HG03565 (cell line): Measurements from ENCODE around the gene CHERP.
"Not testable (repeated sequence)": the region's sequence is repeated elsewhere in the genome, so short reads cannot be mapped to it uniquely, and the experiment has no call there.

Experiments
- ATAC-seq: cut with Tn5 transposase; IDR thresholded peaks from one replicate; pipeline ENCODE4 v1.9.1; 2021; ENCODE audit warnings: mild to moderate bottlenecking, moderate library complexity; ENCODE audit not compliant: unreplicated experiment

CHERP gene

DNA sequence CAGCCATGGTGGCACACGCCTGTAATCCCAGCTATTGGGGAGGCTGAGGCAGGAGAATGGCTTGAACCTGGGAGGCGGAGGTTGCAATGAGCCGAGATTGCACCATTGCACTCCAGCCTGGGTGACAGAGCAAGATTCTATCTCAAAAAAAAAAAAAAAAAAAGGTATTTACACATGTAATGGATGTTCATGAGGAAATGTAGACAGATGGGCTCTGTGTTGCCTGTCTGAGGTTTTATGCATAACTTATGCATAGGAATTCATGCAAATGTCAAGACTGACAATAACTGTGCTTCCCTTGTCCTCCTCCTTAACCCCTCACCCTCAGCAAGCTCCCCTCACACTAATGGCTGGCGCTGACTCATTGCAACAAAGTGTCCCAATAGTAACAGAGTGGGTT is 55.8 kb downstream of the CHERP start:
- not testable (repeated sequence) for ATAC-seq

DNA sequence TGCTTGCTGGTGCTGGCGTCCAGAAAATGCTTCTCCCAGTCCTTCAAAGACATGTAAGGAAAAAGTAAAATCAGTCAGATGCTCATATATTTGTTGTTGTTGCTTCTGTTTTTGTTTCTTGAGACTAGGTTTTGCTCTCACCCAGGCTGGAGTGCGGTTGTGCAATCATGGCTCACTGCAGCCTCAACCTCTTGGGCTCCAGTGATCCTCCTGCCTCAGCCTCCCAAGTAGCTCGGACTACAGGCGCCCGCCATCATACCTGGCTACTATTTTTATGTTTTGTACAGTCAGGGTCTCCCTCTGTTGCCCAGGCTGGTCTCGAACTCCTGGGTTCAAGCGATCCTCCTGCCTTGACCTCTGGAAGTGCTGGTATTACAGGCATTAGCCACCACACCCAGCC is 59.5 kb downstream of the CHERP start:
- ATAC-seq = no peak

DNA sequence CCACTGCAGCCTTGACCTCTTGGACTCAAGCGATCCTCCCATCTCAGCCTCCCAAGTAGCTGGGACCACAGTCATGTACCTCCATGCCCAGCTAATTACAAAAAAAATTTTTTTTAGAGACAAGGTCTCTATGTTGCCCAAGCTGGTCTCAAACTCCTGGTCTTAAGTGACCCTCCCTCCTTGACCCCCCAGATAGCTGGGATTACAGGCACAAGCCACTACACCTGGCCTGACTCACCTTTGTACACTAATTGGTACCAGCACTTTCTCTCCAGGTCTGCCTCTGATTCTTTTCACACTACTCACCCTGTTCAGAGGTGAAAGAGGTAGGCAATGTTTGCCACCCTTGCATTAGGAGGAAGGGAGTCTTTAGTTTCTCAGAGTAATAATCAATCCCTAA is 64.9 kb downstream of the CHERP start:
- no peak for ATAC-seq

DNA sequence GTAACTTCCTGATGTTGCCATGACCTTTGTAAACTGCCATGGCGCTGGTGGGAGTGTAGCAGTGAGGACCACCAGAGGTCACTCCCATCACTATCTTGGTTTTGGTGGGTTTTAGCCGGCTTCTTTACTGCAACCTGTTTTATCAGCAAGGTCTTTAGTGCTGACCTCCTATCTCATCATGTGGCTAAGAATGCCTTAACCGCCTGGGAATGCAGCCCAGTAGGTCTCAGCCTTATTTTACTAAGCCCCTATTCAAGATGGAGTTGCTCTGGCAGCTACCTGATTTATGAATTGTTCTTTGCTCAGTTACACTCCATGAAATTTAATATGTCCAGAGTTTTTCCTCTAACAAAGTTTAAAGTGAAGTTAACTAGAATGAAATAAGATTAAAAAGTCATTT is 65.8 kb downstream of the CHERP start:
- no peak for ATAC-seq

DNA sequence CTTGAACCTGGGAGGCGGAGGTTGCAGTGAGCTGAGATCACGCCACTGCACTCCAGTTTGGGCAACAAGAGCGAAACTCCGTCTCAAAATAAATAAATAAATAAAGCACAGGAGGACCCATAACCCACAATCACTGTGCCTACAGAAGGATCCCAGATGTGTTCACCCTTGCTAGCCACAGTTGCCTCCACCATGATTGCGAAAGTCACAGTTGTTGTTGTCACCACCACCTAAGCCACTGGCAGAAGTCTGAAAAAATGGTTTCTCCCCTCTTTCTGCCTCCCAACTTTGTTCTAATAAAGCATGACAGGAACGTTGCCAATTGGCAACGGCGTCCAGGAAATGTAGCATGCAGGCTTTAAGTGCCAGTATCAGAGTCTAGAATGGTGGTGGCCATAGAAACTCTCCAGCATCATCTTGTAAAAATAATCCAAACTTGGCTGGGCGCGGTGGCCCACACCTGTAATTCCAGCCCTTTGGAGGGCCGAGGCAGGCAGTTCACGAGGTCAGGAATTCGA is 68.3 kb downstream of the CHERP start:
- ATAC-seq = no peak

DNA sequence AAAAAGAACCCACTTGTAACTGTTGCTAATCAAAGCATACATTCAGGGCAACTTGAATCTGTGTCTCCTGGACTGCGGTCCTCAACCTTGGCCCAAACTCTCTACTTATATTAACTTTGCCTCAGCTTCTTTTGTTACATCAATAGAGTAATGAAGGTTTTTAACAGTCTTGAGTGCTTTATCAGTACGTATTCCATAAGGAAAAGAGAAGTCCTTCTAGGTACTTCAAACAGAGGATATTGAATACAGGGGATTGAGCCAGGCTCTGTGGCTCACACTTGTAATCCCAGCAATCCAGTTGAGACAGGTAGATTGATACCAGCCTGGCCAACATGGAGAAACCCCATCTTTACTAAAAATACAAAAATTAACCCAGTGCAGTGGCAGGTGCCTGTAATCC is 69.2 kb downstream of the CHERP start:
- no peak for ATAC-seq

DNA sequence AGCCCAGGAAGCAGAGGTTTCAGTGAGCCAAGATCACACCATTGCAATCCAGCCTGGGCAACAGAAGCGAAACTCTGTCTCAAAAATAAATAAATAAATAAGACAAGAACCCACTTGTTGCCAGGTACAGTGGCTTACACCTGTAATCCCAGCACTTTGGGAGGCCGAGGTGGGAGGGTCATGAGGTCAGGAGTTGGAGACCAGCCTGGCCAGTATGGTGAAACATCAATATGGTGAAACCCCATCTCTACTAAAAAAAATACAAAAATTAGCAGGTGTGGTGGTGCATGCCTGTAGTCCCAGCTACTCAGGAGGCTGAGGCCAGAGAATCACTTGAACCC is 69.7 kb downstream of the CHERP start:
- not testable (repeated sequence) for ATAC-seq

DNA sequence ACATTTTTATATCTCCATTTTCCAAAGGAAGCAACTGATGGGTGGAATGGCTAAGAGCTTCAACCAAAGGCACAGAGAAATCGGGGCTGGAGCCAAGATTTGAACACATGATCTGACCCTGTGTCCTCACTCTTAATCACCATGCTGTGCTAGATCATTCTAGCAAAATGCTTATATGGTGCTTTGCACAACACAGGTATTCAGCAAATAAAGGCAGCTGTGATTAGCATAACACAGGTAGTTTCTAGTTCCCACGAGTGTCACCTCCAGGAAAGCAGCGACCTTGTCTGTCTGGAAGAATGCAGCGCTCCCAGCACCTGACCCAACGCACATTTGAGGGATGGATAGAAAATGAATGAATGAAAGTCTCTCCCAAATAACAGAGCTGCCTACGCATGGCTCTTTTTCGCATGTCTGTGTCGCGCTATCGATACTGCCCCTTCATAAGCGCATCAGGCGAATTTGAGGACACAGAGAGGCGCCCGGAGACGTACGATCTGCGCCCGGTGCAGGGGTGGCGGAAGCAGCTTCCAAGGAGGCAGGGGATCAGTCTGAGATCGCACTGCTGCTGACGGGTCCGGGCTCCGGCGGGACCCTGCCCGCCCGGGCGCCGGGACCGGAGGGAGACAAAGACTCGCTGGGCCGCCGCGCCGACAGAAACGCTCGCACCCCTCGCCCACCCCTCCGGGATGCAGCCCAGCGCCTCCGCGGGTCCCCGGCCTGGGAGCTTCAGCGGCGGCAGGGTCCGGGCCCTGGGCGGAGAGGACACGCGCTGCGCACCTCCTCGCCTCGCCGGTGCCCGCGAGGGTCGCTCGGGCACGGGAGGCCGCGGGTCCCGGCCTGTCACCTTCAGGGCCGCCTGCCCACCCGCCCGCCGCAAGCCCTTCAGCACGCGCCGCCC is 71.1 kb downstream of the CHERP start:
- ATAC-seq = peak; percentile 18

DNA sequence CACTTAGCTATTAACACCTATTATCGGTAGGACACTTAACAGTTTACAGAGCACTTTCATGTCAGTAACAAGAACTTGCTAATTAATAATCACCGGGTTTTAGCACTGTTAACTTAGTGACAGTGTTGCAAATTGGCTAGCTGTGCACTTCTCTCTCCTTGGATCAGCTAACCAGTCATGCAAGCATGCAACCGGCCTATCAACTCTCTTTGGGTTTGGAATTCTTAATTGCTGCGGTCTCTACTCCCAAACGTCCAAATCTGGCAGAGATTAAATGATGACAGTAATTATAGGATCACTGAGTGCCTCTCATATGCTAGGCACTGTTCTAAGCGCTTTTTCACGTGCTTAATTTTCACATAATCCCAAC is 71.7 kb downstream of the CHERP start:
- no peak for ATAC-seq
